Fibroblast of mammary gland (primary cell): ENCODE data around the gene DACH2.

Experiments used
- DNase-seq: peaks from one replicate; pipeline ENCODE4 v3.0.0-alpha.2; 2010; ENCODE audit warnings: low read depth
- H3K4me3 ChIP-seq: 2 replicates; pipeline ENCODE4 v1.5.1; 2011; ENCODE audit warnings: low read depth, mild to moderate bottlenecking, low read length, moderate library complexity; ENCODE audit not compliant: control insufficient read depth
- CTCF ChIP-seq: conservative IDR thresholded peaks from 2 replicates; pipeline ENCODE4 v1.5.1; 2011; ENCODE audit warnings: low read depth, low read length, inconsistent platforms; ENCODE audit not compliant: control insufficient read depth, insufficient read depth

DACH2 gene

DNA sequence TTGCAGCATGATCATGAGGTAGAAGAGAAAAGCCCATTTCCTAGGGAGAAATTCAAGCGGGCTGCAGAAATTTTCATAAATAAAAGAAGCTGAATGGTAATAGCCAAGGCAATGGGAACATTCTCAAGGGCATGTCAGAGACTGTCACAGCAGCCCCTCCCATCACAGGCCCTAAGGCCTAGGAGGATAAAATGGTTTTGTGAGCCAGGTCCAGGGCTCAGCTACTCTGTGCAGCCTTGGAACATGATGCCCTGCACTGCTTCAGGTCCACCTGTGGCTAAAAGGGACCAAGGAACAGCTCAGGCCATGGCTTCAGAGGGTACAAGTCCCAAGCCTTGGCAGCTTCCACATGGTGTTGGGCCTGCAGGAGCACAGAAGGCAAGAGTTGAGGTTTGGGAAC is 93.3 kb downstream of the DACH2 start:
- no peak for TF ChIP-seq CTCF
- DNase-seq, result no peak

DNA sequence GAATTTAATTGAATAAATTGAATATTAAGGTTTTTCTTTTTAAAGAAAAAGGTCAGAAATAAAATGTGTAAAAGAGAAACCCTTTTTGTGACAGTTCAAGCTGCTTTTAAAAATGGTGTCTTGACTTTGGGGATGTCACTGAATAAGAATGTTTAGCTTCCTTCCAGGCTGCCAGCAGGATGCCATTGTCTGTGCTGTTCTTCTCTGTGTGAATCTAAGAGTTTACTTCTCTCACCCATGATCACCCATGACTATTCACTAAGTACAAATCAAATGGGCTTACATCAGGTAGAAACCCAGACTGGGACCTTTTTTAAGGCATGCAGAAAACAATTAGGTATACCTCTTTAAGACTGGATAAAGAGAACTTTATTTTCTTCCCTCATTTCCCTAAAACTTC is 115.3 kb downstream of the DACH2 start:
- TF ChIP-seq CTCF, result no peak
- H3K4me3 ChIP-seq, result no peak overlapping the region
- DNase-seq, result no peak

More for the DNA sequence above, 93.3 kb downstream of the DACH2 start:
- H3K4me3 ChIP-seq, result no peak overlapping the region

DNA sequence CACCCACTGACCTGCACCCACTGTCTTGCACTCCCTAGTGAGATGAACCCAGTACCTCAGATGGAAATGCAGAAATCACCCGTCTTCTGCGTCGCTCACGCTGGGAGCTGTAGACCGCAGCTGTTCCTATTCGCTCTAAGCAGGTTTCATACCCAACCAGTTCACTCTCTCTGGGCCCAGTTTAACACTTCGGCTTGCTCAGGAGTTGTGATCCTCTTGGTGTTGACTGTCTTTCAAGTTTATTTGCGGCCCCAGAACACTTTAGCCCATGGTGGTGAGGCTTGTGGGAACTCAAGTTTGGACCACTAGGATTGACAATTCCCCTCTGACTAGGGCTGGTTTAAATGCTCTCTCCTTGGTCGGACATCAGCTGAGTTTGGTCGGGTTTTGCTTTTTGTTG is 147.0 kb downstream of the DACH2 start:
- TF ChIP-seq CTCF, result no peak
- no peak for DNase-seq

DNA sequence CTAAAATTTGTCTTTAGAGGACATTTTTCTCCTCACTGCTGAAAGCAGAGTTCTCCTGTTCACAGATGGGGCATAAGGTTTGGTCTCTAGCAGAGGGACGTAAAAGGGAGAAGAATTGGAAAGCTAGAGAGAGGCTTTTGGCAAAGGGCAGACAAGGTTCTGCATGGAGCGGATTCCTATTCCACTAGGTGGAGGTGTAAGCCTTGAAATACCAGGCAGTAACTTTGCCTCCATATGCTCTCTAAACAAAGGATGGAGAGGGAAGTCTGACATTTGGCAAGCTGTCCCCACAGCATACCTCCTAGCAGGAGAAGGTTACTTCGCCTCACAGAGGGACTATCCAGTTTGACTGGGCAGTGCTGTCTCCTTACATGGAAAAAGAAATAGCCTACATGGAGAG is 174.7 kb downstream of the DACH2 start:
- no peak overlapping the region for H3K4me3 ChIP-seq
- no peak for DNase-seq
- no peak for TF ChIP-seq CTCF

More for the DNA sequence above, 147.0 kb downstream of the DACH2 start:
- no peak overlapping the region for H3K4me3 ChIP-seq

GRCh38 chrX:86329174-86329573 is 180.9 kb downstream of the DACH2 start:
- no peak for DNase-seq
- no peak overlapping the region for H3K4me3 ChIP-seq
- no peak for TF ChIP-seq CTCF

- no peak for TF ChIP-seq CTCF
- DNase-seq, result no peak
- no peak overlapping the region for H3K4me3 ChIP-seq
Observed at GRCh38 chrX:86348669-86349068, 200.4 kb downstream of the DACH2 start.

- DNase-seq, result no peak
- TF ChIP-seq CTCF, result no peak
- H3K4me3 ChIP-seq, result no peak overlapping the region
Observed at GRCh38 chrX:86349115-86349514, 200.9 kb downstream of the DACH2 start.
